B cell (primary cell): ENCODE measurements around the gene CCL13. TPM values are rescaled to one million over a fixed set of nuclear protein-coding genes. Genes with fewer than 3 reads are reported as not detected.
"Not testable (repeated sequence)": the region's sequence is repeated elsewhere in the genome, so short reads cannot be mapped to it uniquely, and the experiment has no call there.

ENCODE experiments used
- ATAC-seq: fragments of 200-7000 bp; cut with Tn5 transposase; one replicate; pipeline ENCODE4 v1.10.0; 2021; ENCODE audit warnings: low read depth, mild to moderate bottlenecking, moderate number of reproducible peaks, moderate library complexity
- CTCF ChIA-PET: fragments of 350-600 bp; sonication (Branson Sonifier 250); formaldehyde crosslinking; loops from one replicate; lab custom pipeline; 2021; ENCODE audit warnings: antibody characterized with exemption, inconsistent platforms; lab: Charles Lee
- POLR2A ChIA-PET: fragments of 350-600 bp; sonication (Branson Sonifier 250); formaldehyde crosslinking; loops from one replicate; lab custom pipeline; 2021; ENCODE audit warnings: antibody characterized with exemption; lab: Charles Lee
- DNase-seq: peaks from one replicate; pipeline ENCODE4 v3.0.0; 2013
- H2AFZ ChIP-seq: 2 replicates; pipeline ENCODE4 v1.6.1; 2012; ENCODE audit warnings: mild to moderate bottlenecking, low read depth, low read length; ENCODE audit not compliant: insufficient read depth, poor library complexity, severe bottlenecking
- H3K27ac ChIP-seq, 2 donors: 1 replicate in 1 of 2; 2 replicates in 1 of 2; pipeline ENCODE4 v1.5.1; 2012 to 2013; ENCODE audit warnings: low read length in 2 of 2, mild to moderate bottlenecking in 2 of 2, moderate library complexity in 1 of 2
- H3K27me3 ChIP-seq, 4 experiments: fragments of 200-600 bp in 1 of 4; sonication (generic) in 1 of 4; replicated peaks in 1 of 4; 1 replicate in 2 of 4; 2 replicates in 2 of 4; pipeline versions ENCODE4 v1.6.1 to v1.7.0; 2013 to 2016; ENCODE audit warnings: low read length in 3 of 4, mild to moderate bottlenecking in 2 of 4, mixed read lengths in 1 of 4, moderate library complexity in 1 of 4; ENCODE audit not compliant: insufficient read depth in 4 of 4, control insufficient read depth in 3 of 4; ENCODE audit errors: control extremely low read depth in 1 of 4
- H3K36me3 ChIP-seq, 2 experiments: replicated peaks in 1 of 2; 1 replicate in 1 of 2; 2 replicates in 1 of 2; pipeline versions ENCODE4 v1.6.1 to v1.7.1; 2013; ENCODE audit warnings: low read length in 1 of 2; ENCODE audit not compliant: insufficient read depth in 2 of 2, control insufficient read depth in 1 of 2; ENCODE audit errors: control extremely low read depth in 1 of 2, extremely low read depth in 1 of 2
- H3K4me1 ChIP-seq, 2 donors: fragments of 200-600 bp in 1 of 2; sonication (generic) in 1 of 2; 1 replicate in 1 of 2; 2 replicates in 1 of 2; pipeline versions ENCODE4 v1.5.1 to v1.6.1; 2013 to 2017; ENCODE audit warnings: low read length in 2 of 2; ENCODE audit not compliant: control insufficient read depth in 2 of 2, insufficient read depth in 2 of 2
- H3K4me2 ChIP-seq: replicated peaks from 2 replicates; pipeline ENCODE3; 2012; ENCODE audit warnings: mild to moderate bottlenecking, low read depth, low read length; ENCODE audit not compliant: poor library complexity, severe bottlenecking
- H3K4me3 ChIP-seq, 5 experiments: fragments of 200-600 bp in 1 of 5; sonication (generic) in 1 of 5; 1 replicate in 3 of 5; 2 replicates in 2 of 5; pipeline versions ENCODE4 v1.5.1 to v1.7.0; 2011 to 2016; ENCODE audit warnings: low read length in 4 of 5, mild to moderate bottlenecking in 4 of 5, low read depth in 2 of 5, control low read depth in 1 of 5, moderate library complexity in 1 of 5; ENCODE audit not compliant: insufficient read depth in 1 of 5; ENCODE audit errors: control extremely low read depth in 1 of 5, extremely low read depth in 1 of 5
- H3K79me2 ChIP-seq: fragments of 200-600 bp; sonication (generic); one replicate; pipeline ENCODE4 v1.6.0; 2016; ENCODE audit warnings: low read length; ENCODE audit not compliant: control insufficient read depth, insufficient read depth
- H3K9ac ChIP-seq: fragments of 200-600 bp; sonication (generic); 2 replicates; pipeline ENCODE4 v1.6.1; 2017; ENCODE audit warnings: mild to moderate bottlenecking, low read length, moderate library complexity
- H3K9me3 ChIP-seq, 3 donors: one replicate each; pipeline versions ENCODE4 v1.6.1 to v1.7.1; 2013; ENCODE audit warnings: low read length in 2 of 3; ENCODE audit not compliant: control insufficient read depth in 2 of 3, insufficient read depth in 1 of 3; ENCODE audit errors: control extremely low read depth in 1 of 3
- H4K20me1 ChIP-seq: 2 replicates; pipeline ENCODE4 v1.6.0; 2012; ENCODE audit warnings: mild to moderate bottlenecking, low read length; ENCODE audit not compliant: insufficient read depth, control insufficient read depth, poor library complexity, severe bottlenecking
- H3K27ac Mint-ChIP-seq: one replicate; pipeline ENCODE4 v1.8.0; 2021; ENCODE audit warnings: mixed read lengths
- H3K27me3 Mint-ChIP-seq: one replicate; pipeline ENCODE4 v1.8.0; 2021; ENCODE audit warnings: mixed read lengths
- H3K4me1 Mint-ChIP-seq: one replicate; pipeline ENCODE4 v1.8.0; 2021; ENCODE audit warnings: mixed read lengths
- H3K4me3 Mint-ChIP-seq: one replicate; pipeline ENCODE4 v1.8.0; 2021; ENCODE audit warnings: mixed read lengths
- H3K9me3 Mint-ChIP-seq: one replicate; pipeline ENCODE4 v1.8.0; 2022; ENCODE audit warnings: mixed read lengths; ENCODE audit not compliant: insufficient read depth
- CTCF ChIP-seq: fragments of 200-600 bp; IDR thresholded peaks from one replicate; pipeline ENCODE4 v1.8.0; 2022; ENCODE audit warnings: antibody characterized with exemption, mild to moderate bottlenecking
- EZH2 ChIP-seq: IDR thresholded peaks from 2 replicates; pipeline ENCODE4 v1.6.1; 2012; ENCODE audit warnings: borderline replicate concordance, low read depth, mild to moderate bottlenecking, moderate library complexity, low read length; ENCODE audit not compliant: insufficient read depth, poor library complexity, severe bottlenecking
- WGBS: methylation state at CpG from one replicate; pipeline ENCODE4 v1.1.5; 2013; ENCODE audit warnings: missing lambda C conversion rate; ENCODE audit not compliant: insufficient coverage; 5-methylcytosine and 5-hydroxymethylcytosine counted together
- intact Hi-C: fragments of 100-400 bp; cut with micrococcal nuclease; formaldehyde crosslinking; loops from one replicate; pipeline ENCODE4 v1.10.0; 2022
- polyA plus RNA-seq: library from polyadenylated mRNA; depleted of rRNA; stranded (reverse); fragments of >200 nt; gene quantifications from 2 replicates; pipeline ENCODE4 v1.2.3, GENCODE V29; 2012
- total RNA-seq, 2 donors: library from RNA; stranded (reverse); fragments of 120-200 nt in 1 of 2; gene quantifications; 1 replicate in 1 of 2; 2 replicates in 1 of 2; pipeline versions ENCODE4 v1.2.3 to v1.2.4, GENCODE V29; 2013 to 2022

CCL13 gene
- total and polyA plus RNA-seq, 2 donors (not counting 1 experiment from before 2014, with no cell fraction given), result not detected

GRCh38 chr17:34319039-34319483 is 37.2 kb upstream of the CCL13 start, which contains the start of gene CCL8:
CCL8 (plus strand) TSS chr17:34319435; CDS start chr17:34319502, 67 bp downstream.
- Histone ChIP-seq H3K27ac (no peak within 1 kb of the TSS), H2AFZ (no peak within 1 kb of the TSS), H3K36me3 (no peaks in the 10 kb centered on the region), H3K27me3 (peaks cover 0 to 5% (median 4%) of the 10 kb centered on the region in 4 experiments), H3K4me2 (no peak within 1 kb of the TSS), H3K9me3 (no peaks in the 10 kb centered on the region), H4K20me1 (no peaks in the 10 kb centered on the region), H3K79me2 (no peaks in the 10 kb centered on the region), H3K4me3 (no peak within 1 kb of the TSS), H3K4me1 (peaks cover 0 to 3% of the 10 kb centered on the region in 2 donors), H3K9ac (no peak within 1 kb of the TSS)
- intact Hi-C loops, result no loop called here
- CTCF ChIA-PET, result no interaction called here
- POLR2A ChIA-PET, result no interaction called here
- Mint-ChIP-seq H3K27ac (no peak within 1 kb of the TSS), H3K9me3 (no peaks in the 10 kb centered on the region), H3K27me3 (peaks cover 17% of the 10 kb centered on the region), H3K4me3 (no peak within 1 kb of the TSS), H3K4me1 (no peaks in the 10 kb centered on the region)
- TF ChIP-seq EZH2, result no peak
- no peak for TF ChIP-seq CTCF
- WGBS, result 85% methylated on average over 2 of the region's 2 CpGs
- no peak for DNase-seq
- ATAC-seq, result no peak

DNA sequence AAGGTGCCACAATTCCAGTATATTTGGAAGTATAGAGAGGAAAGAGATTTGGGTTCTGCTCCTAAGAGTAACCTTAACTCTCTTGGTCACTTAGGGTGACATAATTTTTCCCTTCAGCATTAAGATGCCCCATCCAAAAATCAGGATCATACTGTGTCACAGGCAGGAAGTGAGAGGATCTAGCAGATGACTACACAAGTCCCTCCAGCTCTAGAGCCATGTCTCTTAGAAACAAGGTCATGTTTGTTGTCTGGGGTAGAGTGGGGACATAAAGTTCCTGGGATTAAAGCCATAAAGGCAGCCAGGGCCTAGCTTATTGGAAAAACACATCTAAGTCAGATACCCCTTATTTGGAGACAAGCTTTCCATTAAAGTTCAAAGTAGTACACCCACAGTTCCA is 34.3 kb upstream of the CCL13 start:
- no peaks in the 10 kb centered on the region for H3K4me1 Mint-ChIP-seq
- H3K9ac ChIP-seq, result no peak overlapping the region
- intact Hi-C loops, result no loop called here
- H3K9me3 ChIP-seq, result peaks cover 0 to 5% (median 3%) of the 10 kb centered on the region in 3 donors
- H3K36me3 ChIP-seq, result no peaks in the 10 kb centered on the region
- no peak for ATAC-seq
- TF ChIP-seq CTCF (no peak), EZH2 (no peak)
- H3K4me3 Mint-ChIP-seq, result no peak overlapping the region
- no peak for DNase-seq
- H2AFZ ChIP-seq, result no peak overlapping the region
- H3K4me2 ChIP-seq, result no peak overlapping the region
- H3K4me1 ChIP-seq, result no peaks in the 10 kb centered on the region
- peaks cover 23% of the 10 kb centered on the region for H3K27me3 Mint-ChIP-seq
- no peak overlapping the region for H3K4me3 ChIP-seq
- ChIA-PET POLR2A (no interaction called here), CTCF (interaction anchor here (2.7 kb wide), 1 partner anchor 40 kb away, joined by 6 read pairs; no protein-coding TSS in a partner anchor)
- no peaks in the 10 kb centered on the region for H3K9me3 Mint-ChIP-seq
- H3K79me2 ChIP-seq, result no peaks in the 10 kb centered on the region
- H4K20me1 ChIP-seq, result no peaks in the 10 kb centered on the region
- peaks cover 0 to 9% (median 2%) of the 10 kb centered on the region in 4 experiments for H3K27me3 ChIP-seq
- no peak overlapping the region for H3K27ac ChIP-seq
- H3K27ac Mint-ChIP-seq, result no peak overlapping the region

GRCh38 chr17:34327580-34327979 is 28.7 kb upstream of the CCL13 start:
- POLR2A ChIA-PET, H3K4me1 Mint-ChIP-seq, DNase-seq, H3K4me3 Mint-ChIP-seq, H3K9ac ChIP-seq, H3K9me3 ChIP-seq, H3K27me3 ChIP-seq, ATAC-seq, H2AFZ ChIP-seq, H3K9me3 Mint-ChIP-seq, H3K36me3 ChIP-seq, intact Hi-C loops, H3K27ac Mint-ChIP-seq, H3K4me1 ChIP-seq, H3K4me3 ChIP-seq, H3K79me2 ChIP-seq, H4K20me1 ChIP-seq, H3K4me2 ChIP-seq, H3K27ac ChIP-seq, CTCF ChIA-PET: not testable (repeated sequence)
- peaks cover 31% of the 10 kb centered on the region for H3K27me3 Mint-ChIP-seq
- 88% methylated on average over 2 of the region's 4 CpGs for WGBS
